Neural progenitor cell (in vitro differentiated cells): ENCODE measurements around the gene ABL2. TPM values are rescaled to one million over a fixed set of nuclear protein-coding genes. Genes with fewer than 3 reads are reported as not detected.

Source experiments
- DNase-seq: peaks from one replicate; pipeline ENCODE4 v3.0.0-alpha.2; 2016; ENCODE audit warnings: low spot score
- H2AFZ ChIP-seq: fragments of 200-600 bp; sonication (generic); replicated peaks from 2 replicates; pipeline ENCODE4 v1.6.1; 2016; ENCODE audit warnings: antibody characterized with exemption
- H3F3A ChIP-seq: fragments of 200-600 bp; sonication (generic); 2 replicates; pipeline ENCODE4 v1.6.1; 2016; ENCODE audit warnings: antibody characterized with exemption, low read depth
- H3K27ac ChIP-seq: fragments of 200-600 bp; sonication (generic); 2 replicates; pipeline ENCODE4 v1.5.1; 2016; ENCODE audit warnings: mild to moderate bottlenecking
- H3K27me3 ChIP-seq: fragments of 200-600 bp; sonication (generic); 2 replicates; pipeline ENCODE4 v1.6.1; 2016; ENCODE audit warnings: mild to moderate bottlenecking, moderate library complexity
- H3K36me3 ChIP-seq: fragments of 200-600 bp; sonication (generic); 2 replicates; pipeline ENCODE4 v1.5.1; 2016
- H3K4me1 ChIP-seq: fragments of 200-600 bp; sonication (generic); 2 replicates; pipeline ENCODE4 v1.6.1; 2016; ENCODE audit warnings: mixed run types
- H3K4me2 ChIP-seq: fragments of 200-600 bp; sonication (generic); 2 replicates; pipeline ENCODE4 v1.6.1; 2016
- H3K4me3 ChIP-seq: fragments of 200-600 bp; sonication (generic); 2 replicates; pipeline ENCODE4 v1.5.1; 2016
- H3K79me2 ChIP-seq: fragments of 200-600 bp; sonication (generic); 2 replicates; pipeline ENCODE4 v1.6.1; 2016; ENCODE audit warnings: low read depth
- H3K9ac ChIP-seq: fragments of 200-600 bp; sonication (generic); 2 replicates; pipeline ENCODE4 v1.6.1; 2016
- H3K9me3 ChIP-seq: fragments of 200-600 bp; sonication (generic); 2 replicates; pipeline ENCODE4 v1.5.1; 2016; ENCODE audit warnings: low read depth
- H4K20me1 ChIP-seq: fragments of 200-600 bp; sonication (generic); 2 replicates; pipeline ENCODE4 v1.6.1; 2016; ENCODE audit warnings: low read depth
- H3K27ac Mint-ChIP-seq: 3 replicates; pipeline ENCODE4 v1.8.0; 2021; ENCODE audit warnings: mixed read lengths
- H3K27me3 Mint-ChIP-seq: 2 replicates; pipeline ENCODE4 v1.8.0; 2022; ENCODE audit warnings: low read depth, mild to moderate bottlenecking, inconsistent platforms, moderate library complexity, mixed read lengths; ENCODE audit not compliant: insufficient read depth
- H3K36me3 Mint-ChIP-seq: 3 replicates; pipeline ENCODE4 v1.8.0; 2021; ENCODE audit warnings: mixed read lengths
- H3K4me1 Mint-ChIP-seq: 3 replicates; pipeline ENCODE4 v1.8.0; 2021; ENCODE audit warnings: mixed read lengths
- H3K4me3 Mint-ChIP-seq: 3 replicates; pipeline ENCODE4 v1.8.0; 2021; ENCODE audit warnings: mild to moderate bottlenecking, moderate library complexity, mixed read lengths
- H3K9me3 Mint-ChIP-seq: 3 replicates; pipeline ENCODE4 v1.8.0; 2020; ENCODE audit warnings: mixed read lengths
- CTCF ChIP-seq: fragments of 200-600 bp; sonication (generic); IDR thresholded peaks from 2 replicates; pipeline ENCODE4 v1.5.1; 2017; ENCODE audit warnings: antibody characterized with exemption, mild to moderate bottlenecking
- EZH2 ChIP-seq: fragments of 200-600 bp; sonication (generic); IDR thresholded peaks from 2 replicates; pipeline ENCODE4 v1.6.1; 2017; ENCODE audit warnings: antibody characterized with exemption, mild to moderate bottlenecking, moderate library complexity
- EZH2phosphoT487 ChIP-seq: fragments of 200-600 bp; sonication (generic); IDR thresholded peaks from 2 replicates; pipeline ENCODE4 v1.6.1; 2017; ENCODE audit warnings: antibody characterized with exemption
- total RNA-seq: library from RNA; depleted of rRNA; stranded (reverse); fragments of >200 nt; gene quantifications from 2 replicates; pipeline ENCODE4 v1.2.3, GENCODE V29; 2015; ENCODE audit warnings: low replicate concordance

Gene ABL2
- total RNA-seq, 1 donor from 2014 or later: 17.9 TPM

GRCh38 chr1:179107706-179108629 is 121.5 kb downstream of the ABL2 start:
- Histone ChIP-seq H3K36me3 (no peaks in the 10 kb centered on the region), H2AFZ (no peak overlapping the region)
- H3K27ac Mint-ChIP-seq: no peak overlapping the region

GRCh38 chr1:179105393-179105792 is 124.1 kb downstream of the ABL2 start:
- Histone ChIP-seq H3K4me3 (no peak overlapping the region), H4K20me1 (peaks cover 6% of the 10 kb centered on the region), H3K36me3 (no peaks in the 10 kb centered on the region), H3K9ac (no peak overlapping the region), H2AFZ (no peak overlapping the region), H3K27ac (no peak overlapping the region), H3F3A (no peaks in the 10 kb centered on the region), H3K4me2 (no peak overlapping the region), H3K9me3 (no peaks in the 10 kb centered on the region), H3K27me3 (no peaks in the 10 kb centered on the region), H3K4me1 (no peaks in the 10 kb centered on the region), H3K79me2 (no peaks in the 10 kb centered on the region)
- no peaks in the 10 kb centered on the region for H3K9me3 Mint-ChIP-seq
- H3K27me3 Mint-ChIP-seq: no peaks in the 10 kb centered on the region
- peak; percentile 41 for DNase-seq
- H3K4me3 Mint-ChIP-seq: no peak overlapping the region
- H3K36me3 Mint-ChIP-seq: peaks cover 23% of the 10 kb centered on the region
- H3K27ac Mint-ChIP-seq: no peak overlapping the region
- TF ChIP-seq CTCF (peak; percentile 54), EZH2phosphoT487 (no peak), EZH2 (no peak)
- no peaks in the 10 kb centered on the region for H3K4me1 Mint-ChIP-seq

More at GRCh38 chr1:179107706-179108629, 121.5 kb downstream of the ABL2 start:
- Mint-ChIP-seq H3K4me3 (no peak overlapping the region), H3K4me1 (no peaks in the 10 kb centered on the region), H3K27me3 (no peaks in the 10 kb centered on the region), H3K9me3 (no peaks in the 10 kb centered on the region), H3K36me3 (peaks cover 19% of the 10 kb centered on the region)
- DNase-seq: no peak
- no peaks in the 10 kb centered on the region for H3F3A ChIP-seq
- H3K4me2 ChIP-seq: no peak overlapping the region
- no peaks in the 10 kb centered on the region for H3K79me2 ChIP-seq
- H3K4me1 ChIP-seq: no peaks in the 10 kb centered on the region
- H3K4me3 ChIP-seq: no peak overlapping the region
- H3K9me3 ChIP-seq: no peaks in the 10 kb centered on the region
- no peaks in the 10 kb centered on the region for H3K27me3 ChIP-seq
- no peak for TF ChIP-seq CTCF
- H4K20me1 ChIP-seq: peaks cover 6% of the 10 kb centered on the region
- H3K27ac ChIP-seq: no peak overlapping the region
- no peak overlapping the region for H3K9ac ChIP-seq

DNA sequence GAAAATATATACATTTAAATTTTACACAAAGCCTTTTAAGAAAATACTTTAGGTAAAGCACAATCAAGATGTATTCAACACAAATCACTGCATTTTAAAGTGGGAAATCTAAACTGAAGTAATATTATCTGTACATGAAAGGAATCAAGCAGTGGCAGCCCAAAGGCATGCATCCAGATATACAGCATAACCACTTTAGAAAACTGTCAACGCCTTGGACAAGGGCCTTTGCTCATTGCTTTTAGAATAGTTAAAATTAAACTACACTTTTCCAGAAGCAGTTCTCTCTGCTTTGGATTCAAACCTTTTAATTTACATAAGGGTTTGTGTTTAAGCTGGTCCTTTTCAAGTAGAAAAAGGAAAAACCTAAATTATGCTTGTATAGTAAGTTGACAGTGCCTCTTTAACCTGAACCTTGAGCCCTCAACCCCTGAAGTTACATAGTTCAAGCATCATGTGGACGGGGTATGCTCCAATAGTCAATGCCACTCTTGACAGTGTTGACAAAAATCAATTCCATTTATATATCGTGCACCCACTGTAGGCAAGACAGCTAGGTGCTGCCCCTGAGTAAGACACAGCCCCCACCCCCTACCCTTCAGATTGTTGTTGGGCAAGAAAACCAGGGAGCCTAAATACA is 124.7 kb downstream of the ABL2 start:
- peaks cover 6% of the 10 kb centered on the region for H4K20me1 ChIP-seq
- Mint-ChIP-seq H3K9me3 (no peaks in the 10 kb centered on the region), H3K27ac (no peak overlapping the region), H3K4me3 (no peak overlapping the region), H3K36me3 (peaks cover 21% of the 10 kb centered on the region), H3K27me3 (no peaks in the 10 kb centered on the region), H3K4me1 (no peaks in the 10 kb centered on the region)
- H3K4me3 ChIP-seq: no peak overlapping the region
- no peaks in the 10 kb centered on the region for H3K4me1 ChIP-seq
- H3K9ac ChIP-seq: no peak overlapping the region
- TF ChIP-seq EZH2 (no peak), EZH2phosphoT487 (no peak), CTCF (no peak)
- no peaks in the 10 kb centered on the region for H3K9me3 ChIP-seq
- no peak overlapping the region for H3K27ac ChIP-seq
- no peak overlapping the region for H3K4me2 ChIP-seq
- no peaks in the 10 kb centered on the region for H3F3A ChIP-seq
- no peaks in the 10 kb centered on the region for H3K27me3 ChIP-seq
- H2AFZ ChIP-seq: no peak overlapping the region
- no peak for DNase-seq
- H3K79me2 ChIP-seq: no peaks in the 10 kb centered on the region
- no peaks in the 10 kb centered on the region for H3K36me3 ChIP-seq
